ENCODE measurements around the gene UNKL.

UNKL gene

GRCh38 chr16:1363501-1364041 lies 50.9 kb downstream of the UNKL start:
- DNase-seq (ENCODE audit: low read depth): peak; percentile 58
- peak; percentile 62 for TF ChIP-seq CTCF (IDR thresholded peaks at IDR 0.05; ENCODE audit: low read depth, low read length)
- TF ChIP-seq MYC (IDR thresholded peaks at IDR 0.05; ENCODE audit: low read depth, low read length): no peak
- TF ChIP-seq POLR2A (IDR thresholded peaks at IDR 0.05; ENCODE audit: extremely low read depth, insufficient read length): no peak
- TF ChIP-seq MAX (IDR thresholded peaks at IDR 0.05; ENCODE audit: low read depth, low read length): no peak
- H3K4me3 ChIP-seq (ENCODE audit: low read depth, low read length): no peak overlapping the region

- no peak overlapping the region for H3K4me3 ChIP-seq (ENCODE audit: low read depth, low read length)
- TF ChIP-seq POLR2A (IDR thresholded peaks at IDR 0.05; ENCODE audit: extremely low read depth, insufficient read length) (no peak), MYC (IDR thresholded peaks at IDR 0.05; ENCODE audit: low read depth, low read length) (no peak), MAX (IDR thresholded peaks at IDR 0.05; ENCODE audit: low read depth, low read length) (no peak), CTCF (IDR thresholded peaks at IDR 0.05; ENCODE audit: low read depth, low read length) (no peak)
- DNase-seq (ENCODE audit: low read depth): no peak
These were observed 51.7 kb downstream of the UNKL start for GRCh38 chr16:1362807-1363206.

GRCh38 chr16:1361685-1362360 lies 52.7 kb downstream of the UNKL start:
- no peak overlapping the region for H3K4me3 ChIP-seq (ENCODE audit: low read depth, low read length)
- DNase-seq (ENCODE audit: low read depth): no peak
- TF ChIP-seq MAX (IDR thresholded peaks at IDR 0.05; ENCODE audit: low read depth, low read length) (no peak), POLR2A (IDR thresholded peaks at IDR 0.05; ENCODE audit: extremely low read depth, insufficient read length) (no peak), CTCF (IDR thresholded peaks at IDR 0.05; ENCODE audit: low read depth, low read length) (no peak), MYC (IDR thresholded peaks at IDR 0.05; ENCODE audit: low read depth, low read length) (no peak)

GRCh38 chr16:1357906-1358566 lies 56.5 kb downstream of the UNKL start:
- H3K4me3 ChIP-seq (ENCODE audit: low read depth, low read length): no peak overlapping the region
- DNase-seq (ENCODE audit: low read depth): no peak
- no peak for TF ChIP-seq CTCF (IDR thresholded peaks at IDR 0.05; ENCODE audit: low read depth, low read length)
- TF ChIP-seq MYC (IDR thresholded peaks at IDR 0.05; ENCODE audit: low read depth, low read length): no peak
- TF ChIP-seq POLR2A (IDR thresholded peaks at IDR 0.05; ENCODE audit: extremely low read depth, insufficient read length): no peak

- TF ChIP-seq CTCF (IDR thresholded peaks at IDR 0.05; ENCODE audit: low read depth, low read length): no peak
- TF ChIP-seq MYC (IDR thresholded peaks at IDR 0.05; ENCODE audit: low read depth, low read length): no peak
- no peak for TF ChIP-seq MAX (IDR thresholded peaks at IDR 0.05; ENCODE audit: low read depth, low read length)
- TF ChIP-seq POLR2A (IDR thresholded peaks at IDR 0.05; ENCODE audit: extremely low read depth, insufficient read length): no peak
- no peak overlapping the region for H3K4me3 ChIP-seq (ENCODE audit: low read depth, low read length)
- DNase-seq (ENCODE audit: low read depth): no peak
These were observed 58.2 kb downstream of the UNKL start for GRCh38 chr16:1356061-1356900.

All from NB4 (cell line).